Choroid plexus epithelial cell (primary cell): ENCODE results near the gene ABTB2.

Experiments used
- DNase-seq: peaks from one replicate; pipeline ENCODE4 v3.0.0-alpha.2; 2010; ENCODE audit warnings: low read depth
- H3K4me3 ChIP-seq: 2 replicates; pipeline ENCODE4 v1.5.1; 2011; ENCODE audit warnings: low read depth, mild to moderate bottlenecking, control low read depth, low read length, moderate library complexity
- TF ChIP-seq, protein P1 (sequence below): conservative IDR thresholded peaks from 2 replicates; pipeline ENCODE4 v1.5.1; 2011; ENCODE audit warnings: low read depth, mild to moderate bottlenecking, control low read depth, inconsistent platforms, low read length, moderate library complexity

Gene ABTB2

DNA sequence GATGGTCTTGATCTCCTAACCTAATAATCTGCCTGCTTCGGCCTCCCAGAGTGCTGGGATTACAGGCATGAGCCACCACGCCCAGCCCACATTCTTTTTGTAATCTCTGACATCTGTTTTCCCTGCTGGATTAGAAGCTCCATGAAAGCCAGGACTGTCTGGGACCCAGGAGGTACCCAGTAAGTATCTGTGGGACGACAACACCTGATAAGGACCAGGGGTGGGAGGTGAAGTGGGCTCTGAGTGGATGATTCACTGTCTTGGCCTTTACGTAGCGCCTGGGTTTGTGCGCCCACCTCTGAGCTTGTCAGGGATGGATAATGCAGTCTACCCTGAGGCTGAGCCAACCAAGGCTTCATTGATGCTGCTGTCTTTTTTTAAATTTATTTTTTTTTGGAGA is 118.8 kb downstream of the ABTB2 start:
- TF ChIP-seq, protein P1, sequence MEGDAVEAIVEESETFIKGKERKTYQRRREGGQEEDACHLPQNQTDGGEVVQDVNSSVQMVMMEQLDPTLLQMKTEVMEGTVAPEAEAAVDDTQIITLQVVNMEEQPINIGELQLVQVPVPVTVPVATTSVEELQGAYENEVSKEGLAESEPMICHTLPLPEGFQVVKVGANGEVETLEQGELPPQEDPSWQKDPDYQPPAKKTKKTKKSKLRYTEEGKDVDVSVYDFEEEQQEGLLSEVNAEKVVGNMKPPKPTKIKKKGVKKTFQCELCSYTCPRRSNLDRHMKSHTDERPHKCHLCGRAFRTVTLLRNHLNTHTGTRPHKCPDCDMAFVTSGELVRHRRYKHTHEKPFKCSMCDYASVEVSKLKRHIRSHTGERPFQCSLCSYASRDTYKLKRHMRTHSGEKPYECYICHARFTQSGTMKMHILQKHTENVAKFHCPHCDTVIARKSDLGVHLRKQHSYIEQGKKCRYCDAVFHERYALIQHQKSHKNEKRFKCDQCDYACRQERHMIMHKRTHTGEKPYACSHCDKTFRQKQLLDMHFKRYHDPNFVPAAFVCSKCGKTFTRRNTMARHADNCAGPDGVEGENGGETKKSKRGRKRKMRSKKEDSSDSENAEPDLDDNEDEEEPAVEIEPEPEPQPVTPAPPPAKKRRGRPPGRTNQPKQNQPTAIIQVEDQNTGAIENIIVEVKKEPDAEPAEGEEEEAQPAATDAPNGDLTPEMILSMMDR: no peak
- DNase-seq: no peak
- H3K4me3 ChIP-seq: no peak overlapping the region

DNA sequence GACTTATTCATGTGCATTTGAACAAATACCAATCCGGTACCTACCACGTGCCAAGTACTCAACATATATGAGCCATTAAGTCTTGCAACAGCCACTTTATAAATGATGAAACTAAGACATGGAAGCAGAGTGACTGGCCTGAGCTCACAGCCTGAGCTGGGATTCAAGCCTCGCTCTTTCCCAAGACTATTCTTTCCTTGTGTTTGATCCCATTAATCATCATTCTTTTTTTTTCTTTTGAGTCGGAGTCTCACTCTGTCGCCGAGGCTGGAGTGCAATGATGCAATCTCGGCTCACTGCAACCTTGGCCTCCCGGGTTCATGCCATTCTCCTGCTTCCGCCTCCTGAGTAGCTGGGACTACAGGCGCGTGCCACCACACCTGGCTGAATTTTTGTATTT is 119.3 kb downstream of the ABTB2 start:
- TF ChIP-seq, protein P1: no peak
- DNase-seq: peak; percentile 11
- H3K4me3 ChIP-seq: no peak overlapping the region

DNA sequence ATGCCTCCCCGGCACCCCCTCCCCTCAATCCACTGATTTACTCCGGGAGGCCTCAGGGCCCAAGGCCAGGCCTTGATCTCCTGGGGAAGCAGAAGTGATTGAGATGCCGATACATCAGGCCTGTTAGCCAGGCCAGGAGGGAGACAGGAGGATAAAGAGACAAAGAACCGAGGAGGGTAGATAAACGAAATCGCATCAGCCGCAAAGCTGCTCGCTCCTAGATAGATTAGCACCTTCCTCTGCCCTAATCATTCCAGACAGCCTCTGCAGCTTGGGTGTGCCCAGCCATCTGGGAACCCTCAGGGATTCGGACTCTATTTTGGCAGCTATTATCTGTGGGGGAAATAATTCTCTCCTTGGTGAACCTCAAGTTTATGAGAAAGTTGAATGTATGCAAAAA is 121.2 kb downstream of the ABTB2 start:
- no peak overlapping the region for H3K4me3 ChIP-seq
- TF ChIP-seq, protein P1: no peak
- no peak for DNase-seq

DNA sequence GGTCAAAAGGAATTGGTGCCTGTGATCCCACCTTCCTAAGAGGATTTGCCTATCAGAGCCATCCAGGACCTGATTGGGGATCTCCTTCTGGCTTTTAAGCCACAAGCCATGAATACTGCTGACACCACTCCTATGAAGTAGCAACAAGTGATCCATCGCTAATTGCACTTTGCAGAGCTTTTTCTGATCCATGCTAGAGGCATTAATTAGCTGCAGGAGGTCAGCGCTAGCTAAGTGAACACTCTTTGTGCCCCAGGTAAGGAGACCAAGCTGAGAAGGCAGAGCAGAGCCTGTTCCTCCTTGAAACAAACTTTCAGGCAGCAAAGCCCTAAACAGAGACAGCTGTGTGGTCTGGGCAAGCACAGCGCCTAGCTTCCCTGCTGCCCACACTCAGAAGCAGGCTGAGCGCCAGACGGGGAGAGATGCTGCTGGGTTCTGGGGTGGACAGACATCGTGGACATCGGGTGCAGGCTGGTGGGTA is 122.2 kb downstream of the ABTB2 start:
- H3K4me3 ChIP-seq: no peak overlapping the region
- TF ChIP-seq, protein P1: no peak
- no peak for DNase-seq

DNA sequence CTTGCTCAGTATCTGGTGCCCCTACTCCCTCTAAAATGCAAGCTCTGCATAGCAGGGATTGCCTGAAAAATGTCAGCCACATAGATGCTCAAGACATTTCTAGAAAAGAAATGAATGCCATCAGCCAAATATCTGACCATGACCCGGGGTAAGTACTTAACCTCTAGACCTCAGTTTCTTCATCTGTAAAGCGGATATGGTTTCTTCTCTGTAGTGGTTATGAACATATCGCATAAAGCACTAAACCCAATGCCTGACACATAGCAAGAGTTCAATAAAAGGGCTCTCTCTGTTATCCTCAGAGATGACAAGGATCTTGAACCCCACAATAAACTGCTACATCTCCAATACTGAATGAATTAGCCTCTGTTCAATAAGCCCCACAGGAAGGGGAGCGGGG is 122.6 kb downstream of the ABTB2 start:
- DNase-seq: no peak
- TF ChIP-seq, protein P1: no peak
- no peak overlapping the region for H3K4me3 ChIP-seq

DNA sequence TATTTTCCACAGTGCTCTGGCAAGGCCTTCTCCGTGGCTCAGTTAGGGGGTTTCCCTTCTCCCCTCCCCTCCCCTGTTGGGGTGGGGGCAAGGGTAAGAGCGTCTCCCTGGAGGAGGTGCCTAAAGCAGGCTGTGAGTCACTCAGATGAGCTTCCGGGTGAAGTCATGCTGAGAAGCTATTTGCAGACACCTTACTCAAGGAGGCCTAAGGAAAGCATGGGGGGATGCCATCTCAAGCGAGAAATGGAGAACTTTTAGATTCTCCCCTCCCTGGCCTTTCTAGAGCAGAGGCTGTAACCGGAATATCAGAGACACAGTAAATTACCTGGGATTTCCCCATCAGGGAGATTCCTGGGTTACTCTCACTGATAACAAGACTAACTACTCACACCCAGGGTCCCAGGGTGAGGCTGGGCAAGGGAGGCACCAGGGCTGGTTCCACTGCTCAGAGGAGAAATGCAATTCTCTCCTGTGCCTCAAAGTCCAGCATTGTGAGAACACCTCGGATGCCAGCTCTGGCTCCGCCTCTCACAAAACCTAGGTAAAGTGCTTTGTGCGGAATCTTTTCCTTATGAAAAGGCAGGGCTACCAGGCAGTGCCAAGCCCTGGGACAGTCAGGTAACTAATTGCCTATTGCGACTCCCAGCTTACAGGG is 123.6 kb downstream of the ABTB2 start:
- TF ChIP-seq, protein P1: no peak
- H3K4me3 ChIP-seq: no peak overlapping the region
- peak; percentile 77 for DNase-seq

DNA sequence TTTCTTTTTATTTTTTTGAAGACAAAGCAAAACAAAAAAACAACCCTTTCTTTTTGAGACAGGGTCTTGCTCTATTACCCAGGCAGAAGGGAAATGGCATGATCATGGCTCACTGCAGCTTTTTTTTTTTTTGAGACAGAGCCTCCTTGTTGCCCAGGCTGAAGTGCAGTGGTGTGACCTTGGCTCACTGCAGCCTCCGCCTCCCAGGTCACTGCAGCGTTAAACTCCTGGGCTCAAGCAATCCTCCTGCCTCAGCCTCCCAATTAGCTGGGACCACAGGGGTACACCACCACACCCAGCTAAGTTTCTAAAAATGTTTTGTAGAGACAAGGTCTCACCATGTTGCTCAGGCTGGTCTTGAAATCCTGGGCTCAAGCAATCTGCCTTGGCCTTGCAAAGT is 124.6 kb downstream of the ABTB2 start:
- no peak for DNase-seq
- TF ChIP-seq, protein P1: no peak
- no peak overlapping the region for H3K4me3 ChIP-seq
